Liver (tissue), 9 donors: ENCODE data around the gene MED26. TPM values are rescaled to one million over a fixed set of nuclear protein-coding genes. Genes with fewer than 3 reads are reported as not detected.

Experiments used
- DNase-seq: peaks from one replicate; pipeline ENCODE4 v3.0.0-alpha.2; 2017; ENCODE audit warnings: low spot score
- H3K27ac ChIP-seq, 2 donors: one replicate each; pipeline ENCODE4 v1.7.0; 2013; ENCODE audit warnings: inconsistent platforms in 2 of 2, low read length in 2 of 2, control low read depth in 1 of 2, low read depth in 1 of 2, mild to moderate bottlenecking in 1 of 2
- H3K27me3 ChIP-seq, 4 donors: one replicate each; pipeline versions ENCODE4 v1.6.1 to v1.7.0; 2013; ENCODE audit warnings: low read length in 3 of 4, inconsistent platforms in 1 of 4, mild to moderate bottlenecking in 1 of 4, moderate library complexity in 1 of 4; ENCODE audit not compliant: control insufficient read depth in 4 of 4, insufficient read depth in 4 of 4
- H3K36me3 ChIP-seq, 4 donors: one replicate each; pipeline versions ENCODE4 v1.6.1 to v1.7.0; 2013; ENCODE audit warnings: low read length in 3 of 4, mild to moderate bottlenecking in 3 of 4, low read depth in 1 of 4, moderate library complexity in 1 of 4; ENCODE audit not compliant: control insufficient read depth in 4 of 4, insufficient read depth in 3 of 4
- H3K4me1 ChIP-seq, 4 donors: one replicate each; pipeline versions ENCODE4 v1.6.1 to v1.7.0; 2013; ENCODE audit warnings: low read length in 3 of 4, mild to moderate bottlenecking in 3 of 4, moderate library complexity in 1 of 4; ENCODE audit not compliant: control insufficient read depth in 4 of 4, insufficient read depth in 4 of 4
- H3K4me3 ChIP-seq, 3 donors: one replicate each; pipeline versions ENCODE4 v1.6.1 to v1.7.0; 2013; ENCODE audit warnings: low read length in 3 of 3, control low read depth in 1 of 3, low read depth in 1 of 3, mild to moderate bottlenecking in 1 of 3
- H3K9ac ChIP-seq, 2 donors: one replicate each; pipeline ENCODE4 v1.7.0; 2013; ENCODE audit warnings: low read length in 2 of 2, mild to moderate bottlenecking in 2 of 2, moderate library complexity in 2 of 2, control low read depth in 1 of 2, low read depth in 1 of 2
- H3K9me3 ChIP-seq, 4 donors: one replicate each; pipeline versions ENCODE4 v1.6.1 to v1.7.0; 2013; ENCODE audit warnings: low read length in 3 of 4; ENCODE audit not compliant: control insufficient read depth in 4 of 4
- EGR1 ChIP-seq, 2 donors: IDR thresholded peaks; 2 replicates each; pipeline ENCODE4 v1.6.1; 2016 to 2018; ENCODE audit warnings: antibody characterized with exemption in 2 of 2, low read depth in 2 of 2
- FOXA1 ChIP-seq: IDR thresholded peaks from 2 replicates; pipeline ENCODE4 v1.6.1; 2016; ENCODE audit warnings: antibody characterized with exemption
- FOXA2 ChIP-seq: IDR thresholded peaks from 2 replicates; pipeline ENCODE4 v1.6.1; 2016; ENCODE audit warnings: antibody characterized with exemption
- HNF4A ChIP-seq, 2 donors: conservative IDR thresholded peaks; 2 replicates each; pipeline ENCODE4 v1.6.1; 2016; ENCODE audit warnings: antibody characterized with exemption in 2 of 2, mild to moderate bottlenecking in 2 of 2
- JUND ChIP-seq, 2 donors: IDR thresholded peaks; 2 replicates each; pipeline ENCODE4 v1.6.1; 2016; ENCODE audit warnings: antibody characterized with exemption in 2 of 2
- NR2F2 ChIP-seq: IDR thresholded peaks from 2 replicates; pipeline ENCODE4 v1.6.1; 2016; ENCODE audit warnings: antibody characterized with exemption
- RAD21 ChIP-seq, 2 donors: IDR thresholded peaks; 2 replicates each; pipeline ENCODE4 v1.6.1; 2016; ENCODE audit warnings: antibody characterized with exemption in 2 of 2, mild to moderate bottlenecking in 2 of 2
- RXRA ChIP-seq, 2 donors: IDR thresholded peaks; 2 replicates each; pipeline ENCODE4 v1.6.1; 2017 to 2018; ENCODE audit warnings: antibody characterized with exemption in 2 of 2, mild to moderate bottlenecking in 1 of 2
- SP1 ChIP-seq: IDR thresholded peaks from 2 replicates; pipeline ENCODE4 v1.6.1; 2018; ENCODE audit warnings: antibody characterized with exemption, mild to moderate bottlenecking
- TAF1 ChIP-seq: conservative IDR thresholded peaks from 2 replicates; pipeline ENCODE4 v1.6.1; 2016; ENCODE audit warnings: antibody characterized with exemption, mild to moderate bottlenecking
- YY1 ChIP-seq: IDR thresholded peaks from 2 replicates; pipeline ENCODE4 v1.6.1; 2016; ENCODE audit warnings: antibody characterized with exemption, mild to moderate bottlenecking
- WGBS: extraction: QIAGEN DNeasy Blood & Tissue Kit; methylation state at CpG from one replicate; pipeline ENCODE4 v1.1.7; 2013; 5-methylcytosine and 5-hydroxymethylcytosine counted together
- polyA plus RNA-seq, 2 donors: library from polyadenylated mRNA; stranded (reverse) in 1 of 2; unstranded in 1 of 2; fragments of 200-250 nt in 1 of 2; fragments of >200 nt in 1 of 2; fragmentation: Nextera tagmentation in 1 of 2; extraction: Ambion mirVana in 1 of 2; gene quantifications; one replicate each; pipeline versions ENCODE4 v1.2.1 to v1.2.3, GENCODE V29; 2013 to 2015
- total RNA-seq, 2 donors: library from RNA; depleted of rRNA; stranded (reverse); fragments of >200 nt; gene quantifications; one replicate each; pipeline ENCODE4 v1.2.3, GENCODE V29; 2014
- TF ChIP-seq, protein P1 (sequence below): IDR thresholded peaks from 2 replicates; pipeline ENCODE4 v1.6.1; 2016; ENCODE audit warnings: antibody characterized with exemption, mild to moderate bottlenecking
- TF ChIP-seq, protein P2 (sequence below): IDR thresholded peaks from 2 replicates; pipeline ENCODE4 v1.6.1; 2016; ENCODE audit warnings: antibody characterized with exemption
- TF ChIP-seq, protein P3 (sequence below): fragments of 150-350 bp; IDR thresholded peaks from 2 replicates; pipeline ENCODE4 v1.5.1; 2017; ENCODE audit warnings: improper control_type of control experiment, low read depth, low read length; ENCODE audit not compliant: missing input control
- TF ChIP-seq, protein P4 (sequence below): IDR thresholded peaks from 2 replicates; pipeline ENCODE4 v1.6.1; 2016; ENCODE audit warnings: antibody characterized with exemption
- TF ChIP-seq, protein P5 (sequence below): IDR thresholded peaks from 2 replicates; pipeline ENCODE4 v1.6.1; 2016; ENCODE audit warnings: antibody characterized with exemption
- donor health status: healthy.
- donor health status: healthy.
- donor health status: healthy.
- donor health status: healthy.
- donor health status: healthy.

Gene MED26
- total and polyA plus RNA-seq, 4 donors, result 1.5 to 3.8 (median 3.2) TPM

DNA sequence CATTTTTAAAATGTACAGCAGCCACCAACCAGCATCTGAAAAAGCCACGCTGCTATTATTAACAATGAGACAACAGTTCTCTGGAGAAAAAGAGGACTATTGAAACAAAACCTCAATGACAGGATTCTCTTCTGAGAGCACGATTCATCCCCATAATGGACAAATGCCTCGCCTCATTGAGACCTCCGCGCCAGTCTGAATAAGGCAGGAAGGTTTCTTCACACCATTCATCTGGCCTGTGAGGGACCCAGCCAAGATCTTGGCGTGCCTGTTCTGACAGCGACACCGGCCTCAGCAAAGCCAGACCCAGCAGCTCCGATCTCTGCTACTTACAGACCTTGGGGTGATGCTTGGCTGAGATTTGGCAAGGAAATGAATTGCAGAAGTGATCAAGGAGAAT is 17.1 kb upstream of the MED26 start:
- TF ChIP-seq FOXA2 (no peak), JUND (IDR thresholded peaks at IDR 0.05) (no peak), RXRA (IDR thresholded peaks at IDR 0.05) (no peak), RAD21 (IDR thresholded peaks at IDR 0.05) (no peak), HNF4A (conservative IDR thresholded peaks at IDR 0.05) (no peak), TAF1 (no peak), FOXA1 (no peak), SP1 (no peak), YY1 (no peak), EGR1 (IDR thresholded peaks at IDR 0.05; ENCODE audit: low read depth in 2 of 2) (no peak), NR2F2 (no peak)
- TF ChIP-seq, protein P1, sequence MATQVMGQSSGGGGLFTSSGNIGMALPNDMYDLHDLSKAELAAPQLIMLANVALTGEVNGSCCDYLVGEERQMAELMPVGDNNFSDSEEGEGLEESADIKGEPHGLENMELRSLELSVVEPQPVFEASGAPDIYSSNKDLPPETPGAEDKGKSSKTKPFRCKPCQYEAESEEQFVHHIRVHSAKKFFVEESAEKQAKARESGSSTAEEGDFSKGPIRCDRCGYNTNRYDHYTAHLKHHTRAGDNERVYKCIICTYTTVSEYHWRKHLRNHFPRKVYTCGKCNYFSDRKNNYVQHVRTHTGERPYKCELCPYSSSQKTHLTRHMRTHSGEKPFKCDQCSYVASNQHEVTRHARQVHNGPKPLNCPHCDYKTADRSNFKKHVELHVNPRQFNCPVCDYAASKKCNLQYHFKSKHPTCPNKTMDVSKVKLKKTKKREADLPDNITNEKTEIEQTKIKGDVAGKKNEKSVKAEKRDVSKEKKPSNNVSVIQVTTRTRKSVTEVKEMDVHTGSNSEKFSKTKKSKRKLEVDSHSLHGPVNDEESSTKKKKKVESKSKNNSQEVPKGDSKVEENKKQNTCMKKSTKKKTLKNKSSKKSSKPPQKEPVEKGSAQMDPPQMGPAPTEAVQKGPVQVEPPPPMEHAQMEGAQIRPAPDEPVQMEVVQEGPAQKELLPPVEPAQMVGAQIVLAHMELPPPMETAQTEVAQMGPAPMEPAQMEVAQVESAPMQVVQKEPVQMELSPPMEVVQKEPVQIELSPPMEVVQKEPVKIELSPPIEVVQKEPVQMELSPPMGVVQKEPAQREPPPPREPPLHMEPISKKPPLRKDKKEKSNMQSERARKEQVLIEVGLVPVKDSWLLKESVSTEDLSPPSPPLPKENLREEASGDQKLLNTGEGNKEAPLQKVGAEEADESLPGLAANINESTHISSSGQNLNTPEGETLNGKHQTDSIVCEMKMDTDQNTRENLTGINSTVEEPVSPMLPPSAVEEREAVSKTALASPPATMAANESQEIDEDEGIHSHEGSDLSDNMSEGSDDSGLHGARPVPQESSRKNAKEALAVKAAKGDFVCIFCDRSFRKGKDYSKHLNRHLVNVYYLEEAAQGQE, result no peak
- TF ChIP-seq, protein P2, sequence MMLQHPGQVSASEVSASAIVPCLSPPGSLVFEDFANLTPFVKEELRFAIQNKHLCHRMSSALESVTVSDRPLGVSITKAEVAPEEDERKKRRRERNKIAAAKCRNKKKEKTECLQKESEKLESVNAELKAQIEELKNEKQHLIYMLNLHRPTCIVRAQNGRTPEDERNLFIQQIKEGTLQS, result no peak
- TF ChIP-seq, protein P3, sequence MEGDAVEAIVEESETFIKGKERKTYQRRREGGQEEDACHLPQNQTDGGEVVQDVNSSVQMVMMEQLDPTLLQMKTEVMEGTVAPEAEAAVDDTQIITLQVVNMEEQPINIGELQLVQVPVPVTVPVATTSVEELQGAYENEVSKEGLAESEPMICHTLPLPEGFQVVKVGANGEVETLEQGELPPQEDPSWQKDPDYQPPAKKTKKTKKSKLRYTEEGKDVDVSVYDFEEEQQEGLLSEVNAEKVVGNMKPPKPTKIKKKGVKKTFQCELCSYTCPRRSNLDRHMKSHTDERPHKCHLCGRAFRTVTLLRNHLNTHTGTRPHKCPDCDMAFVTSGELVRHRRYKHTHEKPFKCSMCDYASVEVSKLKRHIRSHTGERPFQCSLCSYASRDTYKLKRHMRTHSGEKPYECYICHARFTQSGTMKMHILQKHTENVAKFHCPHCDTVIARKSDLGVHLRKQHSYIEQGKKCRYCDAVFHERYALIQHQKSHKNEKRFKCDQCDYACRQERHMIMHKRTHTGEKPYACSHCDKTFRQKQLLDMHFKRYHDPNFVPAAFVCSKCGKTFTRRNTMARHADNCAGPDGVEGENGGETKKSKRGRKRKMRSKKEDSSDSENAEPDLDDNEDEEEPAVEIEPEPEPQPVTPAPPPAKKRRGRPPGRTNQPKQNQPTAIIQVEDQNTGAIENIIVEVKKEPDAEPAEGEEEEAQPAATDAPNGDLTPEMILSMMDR, result no peak
- TF ChIP-seq, protein P4, sequence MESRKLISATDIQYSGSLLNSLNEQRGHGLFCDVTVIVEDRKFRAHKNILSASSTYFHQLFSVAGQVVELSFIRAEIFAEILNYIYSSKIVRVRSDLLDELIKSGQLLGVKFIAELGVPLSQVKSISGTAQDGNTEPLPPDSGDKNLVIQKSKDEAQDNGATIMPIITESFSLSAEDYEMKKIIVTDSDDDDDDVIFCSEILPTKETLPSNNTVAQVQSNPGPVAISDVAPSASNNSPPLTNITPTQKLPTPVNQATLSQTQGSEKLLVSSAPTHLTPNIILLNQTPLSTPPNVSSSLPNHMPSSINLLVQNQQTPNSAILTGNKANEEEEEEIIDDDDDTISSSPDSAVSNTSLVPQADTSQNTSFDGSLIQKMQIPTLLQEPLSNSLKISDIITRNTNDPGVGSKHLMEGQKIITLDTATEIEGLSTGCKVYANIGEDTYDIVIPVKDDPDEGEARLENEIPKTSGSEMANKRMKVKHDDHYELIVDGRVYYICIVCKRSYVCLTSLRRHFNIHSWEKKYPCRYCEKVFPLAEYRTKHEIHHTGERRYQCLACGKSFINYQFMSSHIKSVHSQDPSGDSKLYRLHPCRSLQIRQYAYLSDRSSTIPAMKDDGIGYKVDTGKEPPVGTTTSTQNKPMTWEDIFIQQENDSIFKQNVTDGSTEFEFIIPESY, result no peak
- TF ChIP-seq, protein P5, sequence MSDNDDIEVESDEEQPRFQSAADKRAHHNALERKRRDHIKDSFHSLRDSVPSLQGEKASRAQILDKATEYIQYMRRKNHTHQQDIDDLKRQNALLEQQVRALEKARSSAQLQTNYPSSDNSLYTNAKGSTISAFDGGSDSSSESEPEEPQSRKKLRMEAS, result no peak
- Histone ChIP-seq H3K9ac (no peak overlapping the region), H3K36me3 (peaks cover 18 to 56% (median 33%) of the 10 kb centered on the region in 4 donors), H3K4me1 (peaks cover 0 to 6% (median 0%) of the 10 kb centered on the region in 4 donors), H3K9me3 (no peaks in the 10 kb centered on the region), H3K27me3 (no peaks in the 10 kb centered on the region), H3K27ac (no peak overlapping the region), H3K4me3 (no peak overlapping the region)
- DNase-seq, result no peak
- 96% methylated on average over 9 of the region's 9 CpGs for WGBS

DNA sequence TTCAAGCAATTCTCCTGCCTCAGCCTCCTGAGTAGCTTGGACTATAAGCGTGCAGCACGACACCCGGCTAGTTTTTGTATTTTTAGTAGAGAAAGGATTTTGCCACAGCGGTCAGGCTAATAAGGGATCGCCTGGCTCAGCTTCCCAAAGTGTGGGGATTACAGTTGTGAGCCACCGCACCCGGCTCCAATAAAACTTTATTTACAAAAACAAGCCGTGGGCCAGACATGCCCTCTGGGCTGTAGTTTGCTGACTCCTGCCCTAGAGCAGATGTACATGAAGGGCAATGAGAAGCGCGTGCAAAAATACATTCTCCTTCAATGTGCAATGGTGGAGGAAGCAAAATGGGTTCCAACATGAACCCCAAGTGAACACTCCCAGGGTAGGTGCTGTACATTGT is 13.7 kb upstream of the MED26 start:
- H3K4me3 ChIP-seq, result no peak overlapping the region
- H3K27me3 ChIP-seq, result no peaks in the 10 kb centered on the region
- no peak overlapping the region for H3K9ac ChIP-seq
- DNase-seq, result no peak
- WGBS, result 98% methylated on average over 10 of the region's 10 CpGs
- H3K9me3 ChIP-seq, result no peaks in the 10 kb centered on the region
- peaks cover 18 to 58% (median 31%) of the 10 kb centered on the region in 4 donors for H3K36me3 ChIP-seq
- peaks cover 0 to 8% (median 0%) of the 10 kb centered on the region in 4 donors for H3K4me1 ChIP-seq
- H3K27ac ChIP-seq, result no peak overlapping the region
- TF ChIP-seq RXRA (IDR thresholded peaks at IDR 0.05) (no peak), EGR1 (IDR thresholded peaks at IDR 0.05; ENCODE audit: low read depth in 2 of 2) (no peak), SP1 (no peak), FOXA1 (no peak), JUND (IDR thresholded peaks at IDR 0.05) (no peak)
- TF ChIP-seq, protein P5, result no peak
- TF ChIP-seq, protein P4, result no peak
- TF ChIP-seq, protein P1, result no peak
